Fibroblast of skin of scalp (primary cell): ENCODE measurements around the gene ANXA4.
A peak's percentile ranks its signal among the peaks of the same experiment; 100 is the strongest.
"Not testable (repeated sequence)": the region's sequence is repeated elsewhere in the genome, so short reads cannot be mapped to it uniquely, and the experiment has no call there.

ENCODE experiments used
- DNase-seq: peaks from one replicate; pipeline ENCODE4 v3.0.0-alpha.2; 2013

The ANXA4 gene

GRCh38 chr2:69755862-69756467 is 14.0 kb downstream of the ANXA4 start:
- peak; percentile 64 for DNase-seq

- DNase-seq = no peak
Measured at GRCh38 chr2:69762025-69762424, 20.1 kb downstream of the ANXA4 start.

- no peak for DNase-seq
Measured at GRCh38 chr2:69762513-69763494, 20.9 kb downstream of the ANXA4 start.

- DNase-seq = not testable (repeated sequence)
Measured at GRCh38 chr2:69763831-69764230, 21.9 kb downstream of the ANXA4 start.

- DNase-seq = no peak
Measured at GRCh38 chr2:69764286-69765095, 22.6 kb downstream of the ANXA4 start.

GRCh38 chr2:69765096-69765380 is 23.1 kb downstream of the ANXA4 start:
- no peak for DNase-seq

- DNase-seq = no peak
Measured at GRCh38 chr2:69766014-69766413, 24.1 kb downstream of the ANXA4 start.

GRCh38 chr2:69767034-69767433 is 25.1 kb downstream of the ANXA4 start:
- peak; percentile 34 for DNase-seq

- DNase-seq = no peak
Measured at GRCh38 chr2:69768235-69768634, 26.3 kb downstream of the ANXA4 start.

- DNase-seq = no peak
Measured at GRCh38 chr2:69768789-69769188, 26.9 kb downstream of the ANXA4 start.

GRCh38 chr2:69769272-69769671 is 27.3 kb downstream of the ANXA4 start:
- DNase-seq = no peak

- DNase-seq = peak; percentile 77
Measured at GRCh38 chr2:69770193-69770702, 28.3 kb downstream of the ANXA4 start.

- no peak for DNase-seq
Measured at GRCh38 chr2:69770747-69771146, 28.8 kb downstream of the ANXA4 start.

- DNase-seq = no peak
Measured at GRCh38 chr2:69771461-69771860, 29.5 kb downstream of the ANXA4 start.

- DNase-seq = no peak
Measured at GRCh38 chr2:69773206-69773605, 31.3 kb downstream of the ANXA4 start.

- not testable (repeated sequence) for DNase-seq
Measured at GRCh38 chr2:69774258-69774983, 32.5 kb downstream of the ANXA4 start.

- no peak for DNase-seq
Measured at GRCh38 chr2:69774984-69775982, 33.3 kb downstream of the ANXA4 start.

- no peak for DNase-seq
Measured at GRCh38 chr2:69776886-69777785, 35.2 kb downstream of the ANXA4 start.

- DNase-seq = no peak
Measured at GRCh38 chr2:69777786-69778105, 35.8 kb downstream of the ANXA4 start.
